ENCODE data around the gene ARHGAP4.

Gene ARHGAP4

GRCh38 chrX:153953342-153953830, 27.3 kb upstream of the ARHGAP4 start:
- Histone ChIP-seq H3K4me3 (ENCODE audit: extremely low read depth, insufficient read depth, low read length, poor library complexity, severe bottlenecking) (no peak overlapping the region), H3K4me1 (ENCODE audit: control insufficient read depth, insufficient read depth, low read length, poor library complexity, severe bottlenecking) (peaks cover 18% of the 10 kb centered on the region), H3K36me3 (ENCODE audit: control insufficient read depth, insufficient read depth, low read length) (peaks cover 64% of the 10 kb centered on the region), H3K9me3 (ENCODE audit: control insufficient read depth, low read length) (no peaks in the 10 kb centered on the region), H3K27ac (ENCODE audit: low read depth, low read length, severe bottlenecking) (no peak overlapping the region)
- 31 to 32% methylated on average over 16 of the region's 33 CpGs for WGBS, 2 experiments (ENCODE audit: insufficient coverage in 2 of 2)

GRCh38 chrX:153952373-153953026, 26.4 kb upstream of the ARHGAP4 start:
- 96% methylated on average over 13 to 15 of the region's 32 CpGs for WGBS, 2 experiments (ENCODE audit: insufficient coverage in 2 of 2)
- H3K4me3 ChIP-seq (ENCODE audit: extremely low read depth, insufficient read depth, low read length, poor library complexity, severe bottlenecking) = no peak overlapping the region
- no peak overlapping the region for H3K27ac ChIP-seq (ENCODE audit: low read depth, low read length, severe bottlenecking)
- peaks cover 55% of the 10 kb centered on the region for H3K36me3 ChIP-seq (ENCODE audit: control insufficient read depth, insufficient read depth, low read length)
- H3K4me1 ChIP-seq (ENCODE audit: control insufficient read depth, insufficient read depth, low read length, poor library complexity, severe bottlenecking) = peaks cover 19% of the 10 kb centered on the region
- H3K9me3 ChIP-seq (ENCODE audit: control insufficient read depth, low read length) = no peaks in the 10 kb centered on the region

GRCh38 chrX:153951683-153952372, 25.8 kb upstream of the ARHGAP4 start:
- Histone ChIP-seq H3K9me3 (ENCODE audit: control insufficient read depth, low read length) (no peaks in the 10 kb centered on the region), H3K27ac (ENCODE audit: low read depth, low read length, severe bottlenecking) (no peak overlapping the region), H3K4me3 (ENCODE audit: extremely low read depth, insufficient read depth, low read length, poor library complexity, severe bottlenecking) (no peak overlapping the region), H3K4me1 (ENCODE audit: control insufficient read depth, insufficient read depth, low read length, poor library complexity, severe bottlenecking) (peaks cover 19% of the 10 kb centered on the region), H3K36me3 (ENCODE audit: control insufficient read depth, insufficient read depth, low read length) (peaks cover 50% of the 10 kb centered on the region)
- 97 to 98% methylated on average over 8 to 11 of the region's 28 CpGs for WGBS, 2 experiments (ENCODE audit: insufficient coverage in 2 of 2)

- 89 to 91% methylated on average over 9 to 15 of the region's 19 CpGs for WGBS, 2 experiments (ENCODE audit: insufficient coverage in 2 of 2)
- Histone ChIP-seq H3K27ac (ENCODE audit: low read depth, low read length, severe bottlenecking) (no peak overlapping the region), H3K36me3 (ENCODE audit: control insufficient read depth, insufficient read depth, low read length) (peaks cover 42% of the 10 kb centered on the region), H3K4me1 (ENCODE audit: control insufficient read depth, insufficient read depth, low read length, poor library complexity, severe bottlenecking) (peaks cover 19% of the 10 kb centered on the region), H3K9me3 (ENCODE audit: control insufficient read depth, low read length) (no peaks in the 10 kb centered on the region), H3K4me3 (ENCODE audit: extremely low read depth, insufficient read depth, low read length, poor library complexity, severe bottlenecking) (no peak overlapping the region)
These were observed 24.1 kb upstream of the ARHGAP4 start for GRCh38 chrX:153950127-153950526.

GRCh38 chrX:153948847-153949805, 23.1 kb upstream of the ARHGAP4 start:
- H3K36me3 ChIP-seq (ENCODE audit: control insufficient read depth, insufficient read depth, low read length) = peaks cover 42% of the 10 kb centered on the region
- no peak overlapping the region for H3K4me3 ChIP-seq (ENCODE audit: extremely low read depth, insufficient read depth, low read length, poor library complexity, severe bottlenecking)
- peak overlapping the region; percentile 80 for H3K27ac ChIP-seq (ENCODE audit: low read depth, low read length, severe bottlenecking)
- H3K4me1 ChIP-seq (ENCODE audit: control insufficient read depth, insufficient read depth, low read length, poor library complexity, severe bottlenecking) = peaks cover 19% of the 10 kb centered on the region
- H3K9me3 ChIP-seq (ENCODE audit: control insufficient read depth, low read length) = no peaks in the 10 kb centered on the region
- WGBS, 2 experiments (ENCODE audit: insufficient coverage in 2 of 2) = 79 to 96% methylated on average over 5 to 15 of the region's 30 CpGs

GRCh38 chrX:153948002-153948466, 22.0 kb upstream of the ARHGAP4 start:
- H3K27ac ChIP-seq (ENCODE audit: low read depth, low read length, severe bottlenecking) = peak overlapping the region; percentile 80
- H3K4me1 ChIP-seq (ENCODE audit: control insufficient read depth, insufficient read depth, low read length, poor library complexity, severe bottlenecking) = peaks cover 19% of the 10 kb centered on the region
- 43% methylated on average over 4 of the region's 10 CpGs; no CpG with 5 or more reads in 1 of the 2 experiments for WGBS, 2 experiments (ENCODE audit: insufficient coverage in 2 of 2)
- no peaks in the 10 kb centered on the region for H3K9me3 ChIP-seq (ENCODE audit: control insufficient read depth, low read length)
- H3K4me3 ChIP-seq (ENCODE audit: extremely low read depth, insufficient read depth, low read length, poor library complexity, severe bottlenecking) = no peak overlapping the region
- peaks cover 36% of the 10 kb centered on the region for H3K36me3 ChIP-seq (ENCODE audit: control insufficient read depth, insufficient read depth, low read length)

- WGBS, 2 experiments (ENCODE audit: insufficient coverage in 2 of 2) = 20 to 92% methylated on average over 1 to 2 of the region's 19 CpGs
- Histone ChIP-seq H3K9me3 (ENCODE audit: control insufficient read depth, low read length) (no peaks in the 10 kb centered on the region), H3K27ac (ENCODE audit: low read depth, low read length, severe bottlenecking) (peak overlapping the region; percentile 80), H3K4me1 (ENCODE audit: control insufficient read depth, insufficient read depth, low read length, poor library complexity, severe bottlenecking) (peaks cover 19% of the 10 kb centered on the region), H3K36me3 (ENCODE audit: control insufficient read depth, insufficient read depth, low read length) (peaks cover 27% of the 10 kb centered on the region), H3K4me3 (ENCODE audit: extremely low read depth, insufficient read depth, low read length, poor library complexity, severe bottlenecking) (no peak overlapping the region)
These were observed 21.1 kb upstream of the ARHGAP4 start for GRCh38 chrX:153947009-153947769.

GRCh38 chrX:153945956-153946943, 20.2 kb upstream of the ARHGAP4 start:
- H3K9me3 ChIP-seq (ENCODE audit: control insufficient read depth, low read length) = no peaks in the 10 kb centered on the region
- H3K36me3 ChIP-seq (ENCODE audit: control insufficient read depth, insufficient read depth, low read length) = peaks cover 18% of the 10 kb centered on the region
- 93 to 97% methylated on average over 3 to 7 of the region's 24 CpGs for WGBS, 2 experiments (ENCODE audit: insufficient coverage in 2 of 2)
- peaks cover 19% of the 10 kb centered on the region for H3K4me1 ChIP-seq (ENCODE audit: control insufficient read depth, insufficient read depth, low read length, poor library complexity, severe bottlenecking)
- no peak overlapping the region for H3K4me3 ChIP-seq (ENCODE audit: extremely low read depth, insufficient read depth, low read length, poor library complexity, severe bottlenecking)
- H3K27ac ChIP-seq (ENCODE audit: low read depth, low read length, severe bottlenecking) = no peak overlapping the region

GRCh38 chrX:153944800-153945150, 18.7 kb upstream of the ARHGAP4 start:
- no peak overlapping the region for H3K4me3 ChIP-seq (ENCODE audit: extremely low read depth, insufficient read depth, low read length, poor library complexity, severe bottlenecking)
- H3K4me1 ChIP-seq (ENCODE audit: control insufficient read depth, insufficient read depth, low read length, poor library complexity, severe bottlenecking) = peaks cover 12% of the 10 kb centered on the region
- H3K27ac ChIP-seq (ENCODE audit: low read depth, low read length, severe bottlenecking) = no peak overlapping the region
- H3K9me3 ChIP-seq (ENCODE audit: control insufficient read depth, low read length) = no peaks in the 10 kb centered on the region
- whole genome bisulfite sequencing, 2 experiments (ENCODE audit: insufficient coverage in 2 of 2) = no CpG with 5 or more reads among the region's 6 CpGs
- H3K36me3 ChIP-seq (ENCODE audit: control insufficient read depth, insufficient read depth, low read length) = peaks cover 3% of the 10 kb centered on the region
